Fibroblast of skin of scalp (primary cell): ENCODE data around the gene CXCR4.
"Not testable (repeated sequence)": the region's sequence is repeated elsewhere in the genome, so short reads cannot be mapped to it uniquely, and the experiment has no call there.

Source experiments
- DNase-seq: peaks from one replicate; pipeline ENCODE4 v3.0.0-alpha.2; 2013

The CXCR4 gene

DNA sequence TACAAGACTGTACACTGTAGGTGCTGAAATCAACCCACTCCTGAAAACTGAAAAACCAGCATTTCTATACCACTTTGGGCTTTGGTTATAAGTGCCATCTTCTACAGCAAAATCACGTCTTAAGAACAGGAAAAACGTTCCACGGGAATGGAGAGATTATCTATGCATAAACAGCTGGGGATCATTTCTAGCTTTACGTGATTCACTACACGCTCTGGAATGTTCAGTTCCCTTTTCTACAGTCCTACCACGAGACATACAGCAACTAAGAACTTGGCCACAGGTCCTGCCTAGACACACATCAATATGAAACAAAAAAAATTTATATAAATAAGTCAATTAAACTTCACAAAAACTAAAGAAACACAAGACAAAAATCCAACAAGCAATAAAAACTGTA, 3.6 kb downstream of the CXCR4 start:
- DNase-seq = peak; percentile 3

DNA sequence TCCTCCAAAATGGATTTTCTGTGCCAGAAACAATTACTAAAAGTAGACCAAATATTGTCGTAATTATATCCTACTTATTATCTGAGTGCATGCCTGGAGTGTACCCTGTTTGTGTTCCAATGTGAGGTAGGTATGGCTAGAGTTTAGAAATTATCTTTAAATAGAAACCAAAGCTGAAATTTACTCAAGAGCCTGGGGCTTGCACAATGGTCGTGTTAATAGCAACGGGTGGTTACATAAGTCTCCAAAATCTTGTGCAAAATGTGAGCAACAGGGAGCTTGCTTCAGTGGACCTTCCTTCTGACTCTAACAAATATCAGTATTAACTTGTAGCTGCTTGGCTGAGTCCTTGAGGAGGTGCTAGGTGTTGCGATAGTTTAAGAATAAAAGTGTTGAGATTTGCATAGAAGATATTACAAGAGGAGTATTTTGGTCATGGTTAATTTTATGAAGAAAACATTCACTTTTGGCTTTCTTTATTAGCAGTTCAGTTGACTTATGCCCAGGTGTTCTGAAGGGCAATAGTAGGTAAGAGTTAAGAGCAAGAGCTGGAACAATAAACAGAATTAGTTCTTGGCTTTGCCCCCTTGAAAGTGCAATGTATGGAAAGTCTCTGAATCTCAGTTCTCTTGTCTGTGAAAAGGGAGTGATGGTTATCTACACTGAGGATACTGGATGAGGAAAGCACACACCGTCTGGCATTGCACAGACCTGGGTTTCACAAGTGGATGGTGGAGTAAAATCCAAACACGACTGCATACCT, 4.6 kb downstream of the CXCR4 start:
- DNase-seq = no peak

- no peak for DNase-seq
Observed at GRCh38 chr2:136112317-136113208, 5.4 kb downstream of the CXCR4 start.

DNA sequence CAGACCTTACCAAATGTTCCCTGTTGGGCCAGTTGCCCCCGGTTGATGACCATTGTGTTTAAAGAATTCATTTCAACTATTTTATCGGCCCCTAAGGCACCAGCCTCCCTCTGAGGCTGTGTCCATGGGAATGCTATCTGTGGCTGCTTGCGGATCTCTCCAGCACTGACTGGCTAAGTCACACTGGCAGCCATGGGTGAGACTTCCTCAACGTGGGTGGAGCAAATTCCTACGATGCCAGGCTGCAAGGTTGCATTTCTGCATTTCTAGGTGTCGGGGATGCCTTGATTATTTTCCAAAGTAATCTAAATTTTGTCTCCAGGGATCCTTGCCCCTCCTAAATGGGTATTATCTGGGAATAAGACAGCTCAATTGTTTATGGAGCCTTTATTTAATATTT, 6.2 kb downstream of the CXCR4 start:
- no peak for DNase-seq

GRCh38 chr2:136110526-136110925, 7.4 kb downstream of the CXCR4 start:
- DNase-seq = no peak

GRCh38 chr2:136108463-136108862, 9.5 kb downstream of the CXCR4 start:
- no peak for DNase-seq

- DNase-seq = no peak
Observed at GRCh38 chr2:136107051-136108033, 10.6 kb downstream of the CXCR4 start.

- no peak for DNase-seq
Observed at GRCh38 chr2:136106505-136106904, 11.4 kb downstream of the CXCR4 start.

DNA sequence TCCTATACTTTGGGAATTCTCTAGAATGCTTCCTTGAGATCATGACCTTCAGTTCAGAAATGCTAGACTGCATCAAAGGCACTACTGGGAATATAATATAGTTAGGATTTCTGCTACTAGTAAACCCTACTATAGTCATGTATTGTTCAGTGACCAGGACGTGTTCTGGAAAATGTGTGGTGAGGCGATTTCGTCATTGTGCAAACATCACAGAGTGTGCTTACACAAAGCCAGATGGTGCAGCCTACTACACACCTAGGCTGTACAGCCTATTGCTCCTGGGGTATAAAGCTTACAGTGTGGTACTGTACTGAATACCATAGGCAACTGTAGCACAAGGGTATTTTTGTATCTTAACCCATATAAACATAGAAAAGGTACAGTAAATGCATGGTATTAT, 13.0 kb downstream of the CXCR4 start:
- DNase-seq = no peak

- no peak for DNase-seq
Observed at GRCh38 chr2:136101042-136101441, 16.9 kb downstream of the CXCR4 start.

GRCh38 chr2:136098441-136098840, 19.5 kb downstream of the CXCR4 start:
- no peak for DNase-seq

- DNase-seq = no peak
Observed at GRCh38 chr2:136093583-136093982, 24.4 kb downstream of the CXCR4 start.

DNA sequence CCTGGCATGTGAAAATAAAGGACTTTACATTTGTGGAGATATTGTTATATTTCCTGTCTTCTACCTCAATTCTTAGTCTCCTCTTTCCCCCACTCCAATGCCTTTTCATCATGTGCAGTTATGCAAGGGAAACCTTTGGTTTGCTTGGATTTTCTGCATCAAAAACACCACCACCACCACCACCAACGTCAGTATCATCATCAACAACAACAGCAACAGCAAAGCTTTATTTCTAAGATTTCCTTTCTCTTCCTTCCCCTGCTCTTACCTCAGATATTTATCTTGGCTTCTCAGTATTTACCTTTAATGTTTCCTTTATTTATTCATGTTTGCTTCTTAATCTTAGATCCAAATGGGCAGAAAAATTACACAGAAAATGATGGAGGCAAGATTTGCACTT, 26.1 kb downstream of the CXCR4 start:
- no peak for DNase-seq

DNA sequence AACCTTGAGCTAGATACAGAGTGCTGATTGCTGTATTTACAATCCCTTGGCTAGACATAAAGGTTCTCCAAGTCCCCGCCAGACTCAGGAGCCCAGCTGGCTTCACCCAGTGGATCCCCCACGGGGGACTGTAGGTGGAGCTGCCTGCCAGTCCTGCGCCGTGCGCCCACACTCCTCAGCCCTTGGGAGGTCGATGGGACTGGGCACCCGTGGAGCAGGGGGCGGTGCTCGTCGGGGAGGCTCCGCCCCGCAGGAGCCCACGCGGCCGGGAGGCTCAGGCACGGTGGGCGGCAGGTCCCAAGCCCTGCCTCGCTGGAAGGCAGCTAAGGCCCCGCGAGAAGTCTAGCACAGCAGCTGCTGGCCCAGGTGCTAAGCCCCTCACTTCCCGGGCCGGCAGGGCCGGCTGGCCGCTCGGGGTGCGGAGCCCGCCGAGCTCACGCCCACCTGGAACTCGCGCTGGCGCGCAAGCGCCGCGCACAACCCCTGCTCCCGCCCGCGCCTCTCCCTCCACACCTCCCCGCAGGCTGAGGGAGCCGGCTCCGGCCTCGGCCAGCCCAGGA, 30.0 kb downstream of the CXCR4 start:
- DNase-seq = not testable (repeated sequence)

GRCh38 chr2:136086253-136087016, 31.5 kb downstream of the CXCR4 start:
- DNase-seq = no peak

DNA sequence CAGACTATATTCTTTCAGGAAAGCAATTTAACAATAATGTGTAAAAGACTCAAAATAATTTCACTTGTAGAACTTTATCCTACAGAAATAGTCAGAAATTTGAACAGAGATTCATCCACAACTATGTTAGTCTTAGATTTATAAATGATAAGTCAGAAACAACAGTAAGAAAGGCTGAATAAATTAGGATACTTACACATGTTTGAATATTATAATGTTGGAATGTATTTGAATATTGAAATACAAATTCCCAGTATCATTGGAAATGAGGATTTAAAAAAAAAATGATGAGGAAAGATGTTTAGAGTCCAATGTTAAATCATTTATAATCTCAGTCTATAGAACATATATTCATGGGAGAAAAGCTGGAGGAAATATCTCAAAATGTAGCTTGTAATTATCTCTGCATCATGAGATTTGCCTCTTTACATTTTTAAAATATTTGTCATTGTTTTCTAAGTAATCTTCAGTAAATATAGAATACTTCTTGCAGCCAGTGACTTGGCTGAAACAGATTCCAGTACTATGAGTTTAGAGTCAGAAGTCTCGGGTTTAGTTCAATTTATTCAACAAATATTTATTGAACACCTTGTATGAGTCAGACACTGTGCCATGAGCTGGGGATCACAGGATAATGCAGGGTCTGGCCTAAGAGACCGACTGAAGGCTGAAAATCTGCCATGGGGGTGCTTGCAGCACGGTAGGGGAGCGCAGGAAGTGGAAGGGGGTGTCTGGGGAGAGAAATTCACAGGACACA, 32.3 kb downstream of the CXCR4 start:
- peak; percentile 18 for DNase-seq

GRCh38 chr2:136081582-136082210, 36.3 kb downstream of the CXCR4 start:
- DNase-seq = no peak

DNA sequence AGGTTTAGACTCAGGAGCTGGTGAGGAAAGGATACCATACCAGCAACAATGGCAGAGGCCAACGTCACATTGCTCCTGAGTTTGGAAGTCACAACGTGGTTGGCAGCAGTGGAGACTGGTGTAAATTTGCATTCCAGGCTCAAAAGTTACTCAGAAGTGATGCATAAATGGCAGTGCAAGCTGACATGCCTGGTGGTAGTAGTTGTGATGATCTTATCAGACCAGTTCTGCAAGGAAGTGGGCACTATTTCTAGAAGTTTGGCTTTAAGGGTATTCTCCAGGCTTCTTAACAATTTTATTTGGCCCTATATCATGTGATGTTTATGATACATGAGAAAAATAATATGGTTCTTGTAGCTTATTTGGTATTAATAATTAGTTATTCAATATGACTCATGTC, 37.8 kb downstream of the CXCR4 start:
- no peak for DNase-seq

DNA sequence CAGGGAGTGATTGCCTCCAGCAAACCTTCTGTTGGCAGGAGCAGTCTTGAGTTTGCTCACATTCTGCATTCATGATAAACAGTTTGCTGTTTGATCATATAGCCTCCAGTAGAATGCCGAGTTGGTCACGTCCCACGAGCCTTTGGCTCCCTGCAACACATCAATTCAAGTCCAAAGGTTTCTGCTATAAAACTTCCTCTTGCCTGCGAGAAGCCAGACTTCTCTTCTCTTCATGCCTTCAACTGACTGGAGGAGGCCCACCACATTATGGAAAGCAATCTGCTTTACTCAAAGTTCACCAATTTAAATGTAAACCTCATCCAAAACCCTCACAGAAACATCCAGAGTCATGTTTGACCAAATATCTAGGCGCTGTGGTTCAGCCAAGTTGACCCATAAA, 40.8 kb downstream of the CXCR4 start:
- DNase-seq = no peak

- DNase-seq = no peak
Observed at GRCh38 chr2:136075476-136075875, 42.5 kb downstream of the CXCR4 start.
